Upper lobe of left lung (tissue), 6 donors: ENCODE measurements around the gene LRRC23. TPM values are rescaled to one million over a fixed set of nuclear protein-coding genes. Genes with fewer than 3 reads are reported as not detected.

ENCODE experiments used
- ATAC-seq, 2 donors: fragments of 200-7000 bp; cut with Tn5 transposase; one replicate each; pipeline ENCODE4 v1.9.1; 2022; ENCODE audit warnings: mild to moderate bottlenecking in 2 of 2, moderate library complexity in 2 of 2; ENCODE audit not compliant: low FRiP score in 2 of 2
- DNase-seq, 2 donors: peaks; one replicate each; pipeline ENCODE4 v3.0.0-alpha.2; 2019 to 2020
- H3K27ac ChIP-seq, 4 donors: fragments of 200-600 bp; sonication (generic); one replicate each; pipeline ENCODE4 v1.5.1; 2016 to 2019
- H3K27me3 ChIP-seq, 4 donors: fragments of 200-600 bp; sonication (generic); one replicate each; pipeline ENCODE4 v1.5.1; 2017 to 2019
- H3K36me3 ChIP-seq, 4 donors: fragments of 200-600 bp; sonication (generic); one replicate each; pipeline ENCODE4 v1.5.1; 2016 to 2019
- H3K4me1 ChIP-seq, 4 donors: fragments of 200-600 bp; sonication (generic); one replicate each; pipeline ENCODE4 v1.5.1; 2018 to 2019
- H3K4me3 ChIP-seq, 4 donors: fragments of 200-600 bp; sonication (generic); one replicate each; pipeline ENCODE4 v1.5.1; 2017 to 2019; ENCODE audit warnings: mild to moderate bottlenecking in 2 of 4, moderate library complexity in 1 of 4
- H3K9me3 ChIP-seq, 4 donors: fragments of 200-600 bp; sonication (generic); one replicate each; pipeline ENCODE4 v1.5.1; 2018 to 2019
- CTCF ChIP-seq, 6 experiments: fragments of 450-650 bp in 4 of 6; fragments of 200-600 bp in 2 of 6; sonication (generic) in 2 of 6; IDR thresholded peaks; one replicate each; pipeline ENCODE4 v1.5.1; 2016 to 2019; ENCODE audit warnings: antibody characterized with exemption in 6 of 6
- EP300 ChIP-seq, 4 donors: sonication (generic); formaldehyde crosslinking; IDR thresholded peaks; one replicate each; pipeline ENCODE4 v1.5.1; 2017; ENCODE audit warnings: antibody characterized with exemption in 4 of 4, control low read depth in 2 of 4
- POLR2A ChIP-seq, 4 donors: fragments of 450-650 bp; IDR thresholded peaks; one replicate each; pipeline ENCODE4 v1.5.1; 2016 to 2017; ENCODE audit warnings: antibody characterized with exemption in 4 of 4, mild to moderate bottlenecking in 2 of 4
- POLR2AphosphoS5 ChIP-seq, 2 donors: sonication (generic); formaldehyde crosslinking; IDR thresholded peaks; one replicate each; pipeline ENCODE4 v1.5.1; 2017; ENCODE audit warnings: antibody characterized with exemption in 2 of 2
- WGBS, 2 donors: methylation state at CpG; one replicate each; pipeline ENCODE4 v1.1.5; 2017 to 2018; 5-methylcytosine and 5-hydroxymethylcytosine counted together
- total RNA-seq, 6 donors: library from RNA; depleted of rRNA in 4 of 6; stranded (reverse); fragments of >200 nt in 4 of 6; gene quantifications; one replicate each; pipeline versions ENCODE4 v1.1.0 to v1.2.1, GENCODE V29; 2016 to 2021
- donor health status: DM: no; HTN: no; CAD: no; lungs with moderate emphysema.
- donor health status: DM: no; HTN: yes; CAD: no; lungs with severe emphysema.

LRRC23 gene
- total RNA-seq, 6 donors from 2014 or later = 12.0 to 83.2 (median 29.1) TPM

- DNase-seq (no peak), ATAC-seq (no peak)
- peaks cover 0 to 21% (median 16%) of the 10 kb centered on the region in 4 donors for H3K36me3 ChIP-seq
- H3K27me3 ChIP-seq = no peaks in the 10 kb centered on the region
- WGBS, 2 donors = 78 to 91% methylated on average over 6 to 20 of the region's 26 CpGs
- peak overlapping the region; percentile 89 to 96 (median 90) for H3K27ac ChIP-seq
- peaks cover 64 to 88% (median 79%) of the 10 kb centered on the region in 4 donors for H3K4me1 ChIP-seq
- TF ChIP-seq CTCF (IDR thresholded peaks at IDR 0.05) = no peak
- no peak for TF ChIP-seq POLR2AphosphoS5 (IDR thresholded peaks at IDR 0.05)
- no peak for TF ChIP-seq POLR2A (IDR thresholded peaks at IDR 0.05)
- TF ChIP-seq EP300 (IDR thresholded peaks at IDR 0.05) = no peak
- H3K4me3 ChIP-seq = peak overlapping the region in 1 of 4 donors; percentile 13
- no peaks in the 10 kb centered on the region for H3K9me3 ChIP-seq
Observed at GRCh38 chr12:6959805-6960592, 55.4 kb downstream of the LRRC23 start.

GRCh38 chr12:6960593-6961277 lies 56.1 kb downstream of the LRRC23 start:
- DNase-seq = no peak
- no peak for ATAC-seq
- Histone ChIP-seq H3K9me3 (no peaks in the 10 kb centered on the region), H3K27me3 (no peaks in the 10 kb centered on the region), H3K27ac (peak overlapping the region; percentile 89 to 96 (median 90)), H3K4me3 (peak overlapping the region in 2 of 4 donors; percentile 58 to 60), H3K36me3 (peaks cover 0 to 24% (median 15%) of the 10 kb centered on the region in 4 donors), H3K4me1 (peaks cover 60 to 87% (median 80%) of the 10 kb centered on the region in 4 donors)
- TF ChIP-seq CTCF (IDR thresholded peaks at IDR 0.05) (peak in 2 of 6 experiments; percentile 9 to 20), POLR2AphosphoS5 (IDR thresholded peaks at IDR 0.05) (no peak), EP300 (IDR thresholded peaks at IDR 0.05) (no peak)
- WGBS, 2 donors = 75 to 76% methylated on average over 8 to 13 of the region's 13 CpGs

- Histone ChIP-seq H3K4me3 (peak overlapping the region in 3 of 4 donors; percentile 58 to 64 (median 60)), H3K4me1 (peaks cover 57 to 82% (median 74%) of the 10 kb centered on the region in 4 donors), H3K27ac (peak overlapping the region; percentile 89 to 96 (median 90)), H3K27me3 (no peaks in the 10 kb centered on the region), H3K9me3 (no peaks in the 10 kb centered on the region), H3K36me3 (peaks cover 4 to 29% (median 16%) of the 10 kb centered on the region in 4 donors)
- DNase-seq (peak; percentile 80 to 91), ATAC-seq (peak; percentile 48 to 63)
- TF ChIP-seq CTCF (IDR thresholded peaks at IDR 0.05) = no peak
- peak in 2 of 4 donors; percentile 20 to 46 for TF ChIP-seq EP300 (IDR thresholded peaks at IDR 0.05)
- peak in 1 of 4 donors; percentile 7 for TF ChIP-seq POLR2A (IDR thresholded peaks at IDR 0.05)
- TF ChIP-seq POLR2AphosphoS5 (IDR thresholded peaks at IDR 0.05) = peak; percentile 23 to 42
- WGBS, 2 donors = 21 to 40% methylated on average over 14 to 24 of the region's 24 CpGs
Observed at GRCh38 chr12:6961278-6961694, 56.7 kb downstream of the LRRC23 start.

- DNase-seq = peak; percentile 88
Observed at GRCh38 chr12:6961695-6962284, 57.2 kb downstream of the LRRC23 start.

More at GRCh38 chr12:6961695-6962284, 57.2 kb downstream of the LRRC23 start:
- no peaks in the 10 kb centered on the region for H3K9me3 ChIP-seq
- H3K36me3 ChIP-seq = peaks cover 8 to 34% (median 21%) of the 10 kb centered on the region in 4 donors
- H3K27ac ChIP-seq = peak overlapping the region; percentile 89 to 96 (median 90)
- TF ChIP-seq POLR2A (IDR thresholded peaks at IDR 0.05) (peak in 1 of 4 donors; percentile 45), CTCF (IDR thresholded peaks at IDR 0.05) (peak; percentile 9 to 67 (median 36)), EP300 (IDR thresholded peaks at IDR 0.05) (no peak)
- no peaks in the 10 kb centered on the region for H3K27me3 ChIP-seq
- peaks cover 54 to 77% (median 71%) of the 10 kb centered on the region in 4 donors for H3K4me1 ChIP-seq
- H3K4me3 ChIP-seq = peak overlapping the region in 3 of 4 donors; percentile 58 to 64 (median 60)
- peak; percentile 63 to 75 for ATAC-seq
- WGBS, 2 donors = 5 to 17% methylated on average over 7 to 16 of the region's 16 CpGs
